Measurements from ENCODE around the gene LYRM1. TPM values are rescaled to one million over a fixed set of nuclear protein-coding genes. Genes with fewer than 3 reads are reported as not detected.

The LYRM1 gene
- total RNA-seq, 2 experiments from 2014 or later = 13.3 to 14.0 TPM

GRCh38 chr16:20857281-20857680 lies 43.3 kb upstream of the LYRM1 start:
- no peak overlapping the region for H3K4me3 Mint-ChIP-seq
- peaks cover 26% of the 10 kb centered on the region for H3K36me3 ChIP-seq (ENCODE audit: insufficient read depth, low read length)
- no peaks in the 10 kb centered on the region for H3K9me3 Mint-ChIP-seq
- POLR2A ChIA-PET = no interaction called here
- intact Hi-C loops (cut with DNase I, micrococcal nuclease) = loop anchor here in 1 of 2 experiments (10.0 kb wide), 1 partner anchor 698 kb away; no protein-coding TSS in a partner anchor
- peaks cover 43% of the 10 kb centered on the region for H3K36me3 Mint-ChIP-seq (ENCODE audit: low read depth)
- no peak for DNase-seq
- H3K27me3 ChIP-seq (ENCODE audit: control insufficient read depth in 1 of 2, insufficient read depth in 2 of 2, low read length in 2 of 2) = no peaks in the 10 kb centered on the region
- no peak for TF ChIP-seq CTCF (IDR thresholded peaks at IDR 0.05)
- H3K4me1 Mint-ChIP-seq (ENCODE audit: low read depth) = no peaks in the 10 kb centered on the region
- H3K27ac Mint-ChIP-seq = no peak overlapping the region
- no peak for ATAC-seq (ENCODE audit: poor library complexity)
- H3K27me3 Mint-ChIP-seq = no peaks in the 10 kb centered on the region
- CTCF ChIA-PET = no interaction called here
- H3K4me1 ChIP-seq (ENCODE audit: insufficient read depth, low read length) = no peaks in the 10 kb centered on the region
- H3K9me3 ChIP-seq (ENCODE audit: control insufficient read depth in 1 of 2, insufficient read depth in 1 of 2, low read length in 2 of 2) = no peaks in the 10 kb centered on the region
- H3K4me3 ChIP-seq (ENCODE audit: low read length) = no peak overlapping the region
- no peak overlapping the region for H3K27ac ChIP-seq (ENCODE audit: low read depth in 1 of 2, low read length in 2 of 2)

GRCh38 chr16:20859229-20859628 lies 41.3 kb upstream of the LYRM1 start:
- Mint-ChIP-seq H3K27ac (no peak overlapping the region), H3K4me1 (ENCODE audit: low read depth) (peaks cover under 1% of the 10 kb centered on the region), H3K4me3 (no peak overlapping the region), H3K36me3 (ENCODE audit: low read depth) (peaks cover 52% of the 10 kb centered on the region), H3K9me3 (no peaks in the 10 kb centered on the region), H3K27me3 (no peaks in the 10 kb centered on the region)
- Histone ChIP-seq H3K9me3 (ENCODE audit: control insufficient read depth in 1 of 2, insufficient read depth in 1 of 2, low read length in 2 of 2) (no peaks in the 10 kb centered on the region), H3K4me1 (ENCODE audit: insufficient read depth, low read length) (no peaks in the 10 kb centered on the region), H3K27me3 (ENCODE audit: control insufficient read depth in 1 of 2, insufficient read depth in 2 of 2, low read length in 2 of 2) (no peaks in the 10 kb centered on the region), H3K27ac (ENCODE audit: low read depth in 1 of 2, low read length in 2 of 2) (no peak overlapping the region), H3K36me3 (ENCODE audit: insufficient read depth, low read length) (peaks cover 26% of the 10 kb centered on the region), H3K4me3 (ENCODE audit: low read length) (no peak overlapping the region)
- POLR2A ChIA-PET = no interaction called here
- CTCF ChIA-PET = no interaction called here
- no peak for TF ChIP-seq CTCF (IDR thresholded peaks at IDR 0.05)
- ATAC-seq (ENCODE audit: poor library complexity) (no peak), DNase-seq (no peak)
- intact Hi-C loops (cut with DNase I, micrococcal nuclease) = loop anchor here in 1 of 2 experiments (10.0 kb wide), 1 partner anchor 696 kb away; no protein-coding TSS in a partner anchor

GRCh38 chr16:20859699-20860098 lies 40.9 kb upstream of the LYRM1 start:
- TF ChIP-seq CTCF (IDR thresholded peaks at IDR 0.05) = no peak

More at GRCh38 chr16:20859699-20860098, 40.9 kb upstream of the LYRM1 start:
- H3K36me3 ChIP-seq (ENCODE audit: insufficient read depth, low read length) = peaks cover 26% of the 10 kb centered on the region
- no peaks in the 10 kb centered on the region for H3K9me3 Mint-ChIP-seq
- ChIA-PET CTCF (no interaction called here), POLR2A (no interaction called here)
- no peak overlapping the region for H3K4me3 Mint-ChIP-seq
- no peaks in the 10 kb centered on the region for H3K4me1 ChIP-seq (ENCODE audit: insufficient read depth, low read length)
- DNase-seq (no peak), ATAC-seq (ENCODE audit: poor library complexity) (no peak)
- H3K9me3 ChIP-seq (ENCODE audit: control insufficient read depth in 1 of 2, insufficient read depth in 1 of 2, low read length in 2 of 2) = no peaks in the 10 kb centered on the region
- H3K27me3 Mint-ChIP-seq = no peaks in the 10 kb centered on the region
- no peak overlapping the region for H3K27ac Mint-ChIP-seq
- peaks cover 52% of the 10 kb centered on the region for H3K36me3 Mint-ChIP-seq (ENCODE audit: low read depth)
- no peak overlapping the region for H3K27ac ChIP-seq (ENCODE audit: low read depth in 1 of 2, low read length in 2 of 2)
- no peak overlapping the region for H3K4me3 ChIP-seq (ENCODE audit: low read length)
- intact Hi-C loops (cut with DNase I, micrococcal nuclease) = loop anchor here in 1 of 2 experiments (10.0 kb wide), 1 partner anchor 695 kb away; no protein-coding TSS in a partner anchor
- peaks cover 5% of the 10 kb centered on the region for H3K4me1 Mint-ChIP-seq (ENCODE audit: low read depth)
- H3K27me3 ChIP-seq (ENCODE audit: control insufficient read depth in 1 of 2, insufficient read depth in 2 of 2, low read length in 2 of 2) = no peaks in the 10 kb centered on the region

Measured in CD4-positive, alpha-beta T cell (primary cell).